ENCODE measurements around the gene SPAG17.

Gene SPAG17

DNA sequence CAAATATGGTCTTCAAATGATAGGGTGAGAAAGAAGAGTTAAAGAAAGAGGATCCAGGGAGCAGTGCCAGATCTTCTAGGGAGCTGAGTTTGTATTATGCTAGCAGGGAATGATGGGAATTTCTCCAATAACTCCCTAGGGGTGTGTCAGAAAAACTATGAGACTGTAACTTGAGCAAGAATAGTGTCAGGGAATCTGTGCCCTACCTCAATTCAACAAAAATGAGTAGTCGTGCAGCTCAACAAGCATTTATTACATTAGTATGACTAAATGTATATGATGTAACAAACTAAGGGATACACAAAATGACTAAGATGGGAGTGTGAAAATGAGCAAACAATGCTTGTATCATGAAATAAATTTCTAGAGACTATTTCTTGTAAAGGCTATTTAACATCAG is 24.2 kb downstream of the SPAG17 start:
- DNase-seq = no peak
- Histone ChIP-seq H3K9me3 (ENCODE audit: severe bottlenecking) (no peaks in the 10 kb centered on the region), H3K36me3 (no peaks in the 10 kb centered on the region), H3K27ac (no peak overlapping the region), H3K4me3 (ENCODE audit: low read depth, low read length) (no peak overlapping the region), H3K27me3 (ENCODE audit: insufficient read depth, low read depth, severe bottlenecking) (no peaks in the 10 kb centered on the region)
- TF ChIP-seq, protein P1, sequence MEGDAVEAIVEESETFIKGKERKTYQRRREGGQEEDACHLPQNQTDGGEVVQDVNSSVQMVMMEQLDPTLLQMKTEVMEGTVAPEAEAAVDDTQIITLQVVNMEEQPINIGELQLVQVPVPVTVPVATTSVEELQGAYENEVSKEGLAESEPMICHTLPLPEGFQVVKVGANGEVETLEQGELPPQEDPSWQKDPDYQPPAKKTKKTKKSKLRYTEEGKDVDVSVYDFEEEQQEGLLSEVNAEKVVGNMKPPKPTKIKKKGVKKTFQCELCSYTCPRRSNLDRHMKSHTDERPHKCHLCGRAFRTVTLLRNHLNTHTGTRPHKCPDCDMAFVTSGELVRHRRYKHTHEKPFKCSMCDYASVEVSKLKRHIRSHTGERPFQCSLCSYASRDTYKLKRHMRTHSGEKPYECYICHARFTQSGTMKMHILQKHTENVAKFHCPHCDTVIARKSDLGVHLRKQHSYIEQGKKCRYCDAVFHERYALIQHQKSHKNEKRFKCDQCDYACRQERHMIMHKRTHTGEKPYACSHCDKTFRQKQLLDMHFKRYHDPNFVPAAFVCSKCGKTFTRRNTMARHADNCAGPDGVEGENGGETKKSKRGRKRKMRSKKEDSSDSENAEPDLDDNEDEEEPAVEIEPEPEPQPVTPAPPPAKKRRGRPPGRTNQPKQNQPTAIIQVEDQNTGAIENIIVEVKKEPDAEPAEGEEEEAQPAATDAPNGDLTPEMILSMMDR (IDR thresholded peaks at IDR 0.05; ENCODE audit: low read depth, low read length) = no peak

GRCh38 chr1:118159569-118159968 is 25.5 kb downstream of the SPAG17 start:
- no peak for DNase-seq
- H3K4me3 ChIP-seq (ENCODE audit: low read depth, low read length) = no peak overlapping the region
- H3K9me3 ChIP-seq (ENCODE audit: severe bottlenecking) = no peaks in the 10 kb centered on the region
- H3K27ac ChIP-seq = no peak overlapping the region
- H3K27me3 ChIP-seq (ENCODE audit: insufficient read depth, low read depth, severe bottlenecking) = no peaks in the 10 kb centered on the region
- no peaks in the 10 kb centered on the region for H3K36me3 ChIP-seq
- TF ChIP-seq, protein P1 (IDR thresholded peaks at IDR 0.05; ENCODE audit: low read depth, low read length) = no peak

GRCh38 chr1:118158924-118159323 is 26.1 kb downstream of the SPAG17 start:
- no peak overlapping the region for H3K4me3 ChIP-seq (ENCODE audit: low read depth, low read length)

DNA sequence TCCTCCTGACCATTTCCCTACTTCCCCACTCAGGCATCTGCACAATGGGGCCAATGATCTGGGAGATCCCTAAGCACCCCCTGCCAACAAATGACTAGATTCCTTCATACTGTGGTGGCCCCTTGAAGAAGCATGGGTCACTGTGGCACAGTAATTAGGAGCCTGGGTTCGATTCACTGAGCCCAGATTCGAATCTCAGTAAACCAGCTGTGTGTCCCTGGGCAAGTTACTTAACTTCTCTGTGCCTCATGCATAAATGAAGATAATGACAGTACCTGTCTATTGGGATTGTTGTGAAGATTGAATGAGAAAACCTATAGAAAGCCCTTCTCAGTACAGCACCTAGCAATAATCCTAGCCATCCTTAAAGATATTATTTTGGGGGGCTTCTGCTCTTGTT is 27.5 kb downstream of the SPAG17 start:
- TF ChIP-seq, protein P1 (IDR thresholded peaks at IDR 0.05; ENCODE audit: low read depth, low read length) = no peak

More at GRCh38 chr1:118158924-118159323, 26.1 kb downstream of the SPAG17 start:
- no peaks in the 10 kb centered on the region for H3K36me3 ChIP-seq
- no peak for DNase-seq
- TF ChIP-seq, protein P1 (IDR thresholded peaks at IDR 0.05; ENCODE audit: low read depth, low read length) = no peak
- H3K27me3 ChIP-seq (ENCODE audit: insufficient read depth, low read depth, severe bottlenecking) = no peaks in the 10 kb centered on the region
- H3K27ac ChIP-seq = no peak overlapping the region
- no peaks in the 10 kb centered on the region for H3K9me3 ChIP-seq (ENCODE audit: severe bottlenecking)

DNA sequence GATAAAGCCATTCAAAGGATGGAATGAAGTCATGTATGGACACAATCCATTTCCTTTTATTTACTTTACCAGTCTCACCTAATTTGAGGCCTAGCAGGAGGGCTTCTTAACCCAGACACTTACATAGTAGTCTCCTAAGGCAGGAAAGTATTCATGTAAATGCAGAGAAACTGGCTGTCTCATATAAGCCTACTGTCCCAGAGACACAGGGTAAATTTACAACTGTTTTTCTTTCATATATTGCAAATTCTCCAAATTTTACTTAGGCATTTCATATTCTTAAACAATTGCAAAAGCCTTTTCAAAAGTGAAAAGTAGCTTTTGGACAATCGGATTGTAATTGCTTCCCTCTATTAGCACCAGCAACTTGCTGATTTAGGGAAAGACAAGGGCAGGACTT is 29.9 kb downstream of the SPAG17 start:
- no peak overlapping the region for H3K4me3 ChIP-seq (ENCODE audit: low read depth, low read length)
- no peaks in the 10 kb centered on the region for H3K27me3 ChIP-seq (ENCODE audit: insufficient read depth, low read depth, severe bottlenecking)
- no peaks in the 10 kb centered on the region for H3K9me3 ChIP-seq (ENCODE audit: severe bottlenecking)
- TF ChIP-seq, protein P1 (IDR thresholded peaks at IDR 0.05; ENCODE audit: low read depth, low read length) = no peak
- DNase-seq = no peak
- no peaks in the 10 kb centered on the region for H3K36me3 ChIP-seq
- no peak overlapping the region for H3K27ac ChIP-seq

More for the DNA sequence above, 27.5 kb downstream of the SPAG17 start:
- H3K9me3 ChIP-seq (ENCODE audit: severe bottlenecking) = no peaks in the 10 kb centered on the region
- no peak for DNase-seq
- H3K27me3 ChIP-seq (ENCODE audit: insufficient read depth, low read depth, severe bottlenecking) = no peaks in the 10 kb centered on the region
- H3K4me3 ChIP-seq (ENCODE audit: low read depth, low read length) = no peak overlapping the region
- H3K36me3 ChIP-seq = no peaks in the 10 kb centered on the region
- H3K27ac ChIP-seq = no peak overlapping the region

- peak; percentile 12 for DNase-seq
- Histone ChIP-seq H3K27me3 (ENCODE audit: insufficient read depth, low read depth, severe bottlenecking) (no peaks in the 10 kb centered on the region), H3K27ac (no peak overlapping the region), H3K36me3 (no peaks in the 10 kb centered on the region), H3K9me3 (ENCODE audit: severe bottlenecking) (no peaks in the 10 kb centered on the region), H3K4me3 (ENCODE audit: low read depth, low read length) (no peak overlapping the region)
- TF ChIP-seq, protein P1 (IDR thresholded peaks at IDR 0.05; ENCODE audit: low read depth, low read length) = peak; percentile 54; the same call in 1 of the 2 replicates
Measured at GRCh38 chr1:118154220-118154619, 30.8 kb downstream of the SPAG17 start.
